Sigmoid colon (tissue), 4 donors: ENCODE results near the gene TJP3.

Experiments
- EP300 ChIP-seq, 4 donors: sonication (generic); formaldehyde crosslinking; IDR thresholded peaks; one replicate each; pipeline ENCODE4 v1.6.1; 2017; ENCODE audit warnings: antibody characterized with exemption in 4 of 4
- POLR2A ChIP-seq, 2 donors: fragments of 450-650 bp; IDR thresholded peaks; one replicate each; pipeline ENCODE4 v1.6.1; 2016; ENCODE audit warnings: antibody characterized with exemption in 2 of 2, mild to moderate bottlenecking in 2 of 2, moderate library complexity in 2 of 2
- POLR2AphosphoS5 ChIP-seq, 4 donors: sonication (generic); formaldehyde crosslinking; IDR thresholded peaks; one replicate each; pipeline ENCODE4 v1.6.1; 2017; ENCODE audit warnings: antibody characterized with exemption in 4 of 4
- TF ChIP-seq, protein P1 (sequence below), 4 experiments: fragments of 450-650 bp in 3 of 4; fragments of 200-600 bp in 1 of 4; IDR thresholded peaks; one replicate each; pipeline ENCODE4 v1.5.1; 2016 to 2019; ENCODE audit warnings: antibody characterized with exemption in 4 of 4, mild to moderate bottlenecking in 3 of 4, moderate library complexity in 2 of 4

DNA sequence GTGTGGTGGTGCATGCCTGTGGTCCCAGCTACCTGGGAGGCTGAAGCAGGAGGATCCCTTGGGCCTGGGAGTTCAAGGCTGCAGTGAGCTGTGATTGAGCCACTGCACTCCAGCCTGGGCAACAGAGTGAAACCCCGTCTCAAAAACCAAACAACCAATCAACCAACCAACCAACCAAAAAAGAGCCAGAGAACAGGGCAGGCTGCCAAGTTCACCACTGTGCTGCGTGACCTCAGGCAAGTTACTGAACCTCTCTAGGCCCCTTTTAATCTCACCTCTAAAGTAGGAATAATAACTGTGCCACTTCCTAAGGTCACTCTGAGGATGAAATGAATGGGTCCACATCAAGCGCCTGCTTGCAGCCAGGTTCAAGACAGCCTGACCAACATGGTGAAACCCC, 16.9 kb downstream of the TJP3 start:
- no peak for TF ChIP-seq POLR2AphosphoS5 (IDR thresholded peaks at IDR 0.05)
- TF ChIP-seq, protein P1, sequence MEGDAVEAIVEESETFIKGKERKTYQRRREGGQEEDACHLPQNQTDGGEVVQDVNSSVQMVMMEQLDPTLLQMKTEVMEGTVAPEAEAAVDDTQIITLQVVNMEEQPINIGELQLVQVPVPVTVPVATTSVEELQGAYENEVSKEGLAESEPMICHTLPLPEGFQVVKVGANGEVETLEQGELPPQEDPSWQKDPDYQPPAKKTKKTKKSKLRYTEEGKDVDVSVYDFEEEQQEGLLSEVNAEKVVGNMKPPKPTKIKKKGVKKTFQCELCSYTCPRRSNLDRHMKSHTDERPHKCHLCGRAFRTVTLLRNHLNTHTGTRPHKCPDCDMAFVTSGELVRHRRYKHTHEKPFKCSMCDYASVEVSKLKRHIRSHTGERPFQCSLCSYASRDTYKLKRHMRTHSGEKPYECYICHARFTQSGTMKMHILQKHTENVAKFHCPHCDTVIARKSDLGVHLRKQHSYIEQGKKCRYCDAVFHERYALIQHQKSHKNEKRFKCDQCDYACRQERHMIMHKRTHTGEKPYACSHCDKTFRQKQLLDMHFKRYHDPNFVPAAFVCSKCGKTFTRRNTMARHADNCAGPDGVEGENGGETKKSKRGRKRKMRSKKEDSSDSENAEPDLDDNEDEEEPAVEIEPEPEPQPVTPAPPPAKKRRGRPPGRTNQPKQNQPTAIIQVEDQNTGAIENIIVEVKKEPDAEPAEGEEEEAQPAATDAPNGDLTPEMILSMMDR (IDR thresholded peaks at IDR 0.05): no peak
- no peak for TF ChIP-seq POLR2A (IDR thresholded peaks at IDR 0.05)
- TF ChIP-seq EP300 (IDR thresholded peaks at IDR 0.05): no peak
